Loucy (cell line): ENCODE results near the gene DHRS4.

ENCODE experiments used
- CTCF ChIP-seq: fragments of 200-600 bp; sonication (generic); conservative IDR thresholded peaks from 2 replicates; pipeline ENCODE4 v1.5.1; 2014; ENCODE audit warnings: mild to moderate bottlenecking, antibody characterized with exemption, low read length
- EZH2phosphoT487 ChIP-seq: fragments of 200-600 bp; IDR thresholded peaks from 2 replicates; pipeline ENCODE4 v1.6.1; 2018; ENCODE audit warnings: antibody characterized with exemption, mild to moderate bottlenecking, moderate library complexity, borderline replicate concordance

GRCh38 chr14:23941669-23942068, 11.9 kb upstream of the DHRS4 start:
- TF ChIP-seq CTCF (no peak), EZH2phosphoT487 (no peak)
